Activated naive CD4-positive, alpha-beta T cell treated with anti-CD3 and anti-CD28 coated beads for 36 hours (primary cell): Measurements from ENCODE around the gene OR52I2. TPM values are rescaled to one million over a fixed set of nuclear protein-coding genes. Genes with fewer than 3 reads are reported as not detected.

ENCODE experiments used
- CTCF ChIA-PET: fragments of 350-600 bp; sonication (Branson Sonifier 250); formaldehyde crosslinking; loops from one replicate; lab custom pipeline; 2021; ENCODE audit warnings: antibody characterized with exemption; lab: Charles Lee
- DNase-seq: peaks from one replicate; pipeline ENCODE4 v3.0.0-alpha.2; 2020
- H3K27ac Mint-ChIP-seq: one replicate; pipeline ENCODE4 v1.8.0; 2021; ENCODE audit warnings: mild to moderate bottlenecking, mixed read lengths
- H3K27me3 Mint-ChIP-seq: one replicate; pipeline ENCODE4 v1.8.0; 2021; ENCODE audit warnings: low read depth, mixed read lengths
- H3K36me3 Mint-ChIP-seq: one replicate; pipeline ENCODE4 v1.8.0; 2021; ENCODE audit warnings: low read depth, mixed read lengths
- H3K4me1 Mint-ChIP-seq: one replicate; pipeline ENCODE4 v1.8.0; 2021; ENCODE audit warnings: low read depth, mixed read lengths
- H3K4me3 Mint-ChIP-seq: one replicate; pipeline ENCODE4 v1.8.0; 2021; ENCODE audit warnings: mild to moderate bottlenecking, moderate library complexity, mixed read lengths
- H3K9me3 Mint-ChIP-seq: one replicate; pipeline ENCODE4 v1.8.0; 2021; ENCODE audit warnings: mixed read lengths
- intact Hi-C: fragments of 100-400 bp; cut with micrococcal nuclease; formaldehyde crosslinking; loops from one replicate; pipeline ENCODE4 v1.15.1; 2023
- total RNA-seq, 2 experiments: library from RNA; stranded (reverse); gene quantifications; one replicate each; pipeline ENCODE4 v1.2.3, GENCODE V29; 2021

The OR52I2 gene
- total RNA-seq, 2 experiments from 2014 or later: not detected

- Mint-ChIP-seq H3K9me3 (no peaks in the 10 kb centered on the region), H3K4me1 (peaks cover 28% of the 10 kb centered on the region), H3K36me3 (no peaks in the 10 kb centered on the region), H3K4me3 (no peak overlapping the region), H3K27me3 (no peaks in the 10 kb centered on the region), H3K27ac (no peak overlapping the region)
- CTCF ChIA-PET: no interaction called here
- intact Hi-C loops: loop anchor here (2.0 to 5.0 kb wide), 3 partner anchors 119 to 1075 kb away; partner anchors contain the start of genes TRIM22 and TRIM5
- no peak for DNase-seq
These were observed 30.4 kb downstream of the OR52I2 start for GRCh38 chr11:4611986-4612385.

- intact Hi-C loops: no loop called here
- H3K27me3 Mint-ChIP-seq: peaks cover 3% of the 10 kb centered on the region
- no peak overlapping the region for H3K4me3 Mint-ChIP-seq
- H3K9me3 Mint-ChIP-seq: no peaks in the 10 kb centered on the region
- H3K4me1 Mint-ChIP-seq: no peaks in the 10 kb centered on the region
- H3K27ac Mint-ChIP-seq: no peak overlapping the region
- CTCF ChIA-PET: no interaction called here
- DNase-seq: no peak
- H3K36me3 Mint-ChIP-seq: no peaks in the 10 kb centered on the region
These were observed 34.4 kb downstream of the OR52I2 start for GRCh38 chr11:4615856-4616444.

GRCh38 chr11:4619514-4619913 is 38.0 kb downstream of the OR52I2 start:
- no peak for DNase-seq
- Mint-ChIP-seq H3K4me3 (no peak overlapping the region), H3K4me1 (no peaks in the 10 kb centered on the region), H3K9me3 (no peaks in the 10 kb centered on the region), H3K27ac (no peak overlapping the region), H3K27me3 (peaks cover 3% of the 10 kb centered on the region), H3K36me3 (no peaks in the 10 kb centered on the region)
- intact Hi-C loops: no loop called here
- CTCF ChIA-PET: no interaction called here

- Mint-ChIP-seq H3K36me3 (peaks cover 3% of the 10 kb centered on the region), H3K4me1 (no peaks in the 10 kb centered on the region), H3K27ac (no peak overlapping the region), H3K9me3 (peaks cover 10% of the 10 kb centered on the region), H3K4me3 (no peak overlapping the region), H3K27me3 (peaks cover 34% of the 10 kb centered on the region)
- CTCF ChIA-PET: interaction anchor here (0.6 to 5.1 kb wide), 4 partner anchors 10 to 30 kb away, joined by 3 to 47 read pairs (median 4); partner anchors contain the start of gene OR51D1
- DNase-seq: peak; percentile 81
- intact Hi-C loops: loop anchor here (1.0 to 2.0 kb wide), 2 partner anchors 378 to 754 kb away; no protein-coding TSS in a partner anchor
These were observed 44.9 kb downstream of the OR52I2 start for GRCh38 chr11:4626207-4627099.

- H3K36me3 Mint-ChIP-seq: no peaks in the 10 kb centered on the region
- H3K27ac Mint-ChIP-seq: no peak overlapping the region
- H3K4me3 Mint-ChIP-seq: no peak overlapping the region
- H3K9me3 Mint-ChIP-seq: no peaks in the 10 kb centered on the region
- peaks cover 5% of the 10 kb centered on the region for H3K27me3 Mint-ChIP-seq
- no peaks in the 10 kb centered on the region for H3K4me1 Mint-ChIP-seq
- intact Hi-C loops: loop anchor here (2.0 kb wide), 3 partner anchors 745 to 1255 kb away; partner anchors contain the start of gene OR52N2
- DNase-seq: no peak
- CTCF ChIA-PET: interaction anchor here (0.5 to 3.1 kb wide), 12 partner anchors 10 to 258 kb away, joined by 3 to 47 read pairs (median 4); no protein-coding TSS in a partner anchor
These were observed 54.6 kb downstream of the OR52I2 start for GRCh38 chr11:4636136-4636535.

GRCh38 chr11:4636962-4637661 is 55.6 kb downstream of the OR52I2 start, which contains the start of gene OR51D1:
Gene OR51D1, plus strand, starts transcription at chr11:4637477. Its CDS starts 2,314 bp downstream, at chr11:4639791.
- CTCF ChIA-PET: interaction anchor here (0.5 to 3.1 kb wide), 25 partner anchors 8 to 452 kb away, joined by 3 to 47 read pairs (median 3); no protein-coding TSS in a partner anchor
- H3K36me3 Mint-ChIP-seq: no peaks in the 10 kb centered on the region
- no peaks in the 10 kb centered on the region for H3K4me1 Mint-ChIP-seq
- no peak within 1 kb of the TSS for H3K27ac Mint-ChIP-seq
- no peak within 1 kb of the TSS for H3K4me3 Mint-ChIP-seq
- peak; percentile 81 for DNase-seq
- no peaks in the 10 kb centered on the region for H3K9me3 Mint-ChIP-seq
- intact Hi-C loops: loop anchor here (1.0 to 2.0 kb wide), 7 partner anchors 189 to 1254 kb away; partner anchors contain the start of gene OR52N2
- H3K27me3 Mint-ChIP-seq: peaks cover 2% of the 10 kb centered on the region

- CTCF ChIA-PET: interaction anchor here (0.6 to 3.1 kb wide), 17 partner anchors 8 to 451 kb away, joined by 3 to 47 read pairs (median 4); no protein-coding TSS in a partner anchor
- intact Hi-C loops: loop anchor here (1.0 to 2.0 kb wide), 7 partner anchors 189 to 1253 kb away; partner anchors contain the start of gene OR52N2
- Mint-ChIP-seq H3K27me3 (peaks cover 2% of the 10 kb centered on the region), H3K27ac (no peak overlapping the region), H3K4me3 (no peak overlapping the region), H3K9me3 (no peaks in the 10 kb centered on the region), H3K4me1 (no peaks in the 10 kb centered on the region), H3K36me3 (no peaks in the 10 kb centered on the region)
- no peak for DNase-seq
These were observed 56.1 kb downstream of the OR52I2 start for GRCh38 chr11:4637662-4638047.

GRCh38 chr11:4639931-4640330 is 58.4 kb downstream of the OR52I2 start:
- Mint-ChIP-seq H3K36me3 (no peaks in the 10 kb centered on the region), H3K27me3 (peaks cover 5% of the 10 kb centered on the region), H3K27ac (no peak overlapping the region), H3K4me1 (no peaks in the 10 kb centered on the region), H3K4me3 (no peak overlapping the region), H3K9me3 (no peaks in the 10 kb centered on the region)
- CTCF ChIA-PET: no interaction called here
- DNase-seq: no peak
- intact Hi-C loops: no loop called here

- no peak overlapping the region for H3K27ac Mint-ChIP-seq
- no peaks in the 10 kb centered on the region for H3K4me1 Mint-ChIP-seq
- intact Hi-C loops: no loop called here
- H3K4me3 Mint-ChIP-seq: no peak overlapping the region
- H3K27me3 Mint-ChIP-seq: peaks cover 5% of the 10 kb centered on the region
- no peaks in the 10 kb centered on the region for H3K36me3 Mint-ChIP-seq
- CTCF ChIA-PET: no interaction called here
- no peak for DNase-seq
- H3K9me3 Mint-ChIP-seq: no peaks in the 10 kb centered on the region
These were observed 60.0 kb downstream of the OR52I2 start for GRCh38 chr11:4641501-4641900.

GRCh38 chr11:4642043-4642442 is 60.5 kb downstream of the OR52I2 start:
- H3K36me3 Mint-ChIP-seq: no peaks in the 10 kb centered on the region
- H3K27me3 Mint-ChIP-seq: peaks cover 5% of the 10 kb centered on the region
- no peaks in the 10 kb centered on the region for H3K9me3 Mint-ChIP-seq
- intact Hi-C loops: no loop called here
- no peak overlapping the region for H3K4me3 Mint-ChIP-seq
- DNase-seq: no peak
- no peak overlapping the region for H3K27ac Mint-ChIP-seq
- CTCF ChIA-PET: no interaction called here
- no peaks in the 10 kb centered on the region for H3K4me1 Mint-ChIP-seq
